Colonic mucosa (tissue), 4 donors: Measurements from ENCODE around the gene EPHB1. TPM values are rescaled to one million over a fixed set of nuclear protein-coding genes. Genes with fewer than 3 reads are reported as not detected.

ENCODE experiments used
- DNase-seq: peaks from one replicate; pipeline ENCODE4 v3.0.0-alpha.2; 2020
- H3K27ac ChIP-seq: fragments of 200-600 bp; one replicate; pipeline ENCODE4 v1.8.0; 2021
- H3K27me3 ChIP-seq: fragments of 200-600 bp; one replicate; pipeline ENCODE4 v1.8.0; 2021
- H3K36me3 ChIP-seq: fragments of 200-600 bp; one replicate; pipeline ENCODE4 v1.8.0; 2021
- H3K4me1 ChIP-seq: fragments of 200-600 bp; one replicate; pipeline ENCODE4 v1.8.0; 2021; ENCODE audit warnings: mild to moderate bottlenecking
- H3K4me3 ChIP-seq: fragments of 200-600 bp; one replicate; pipeline ENCODE4 v1.8.0; 2021
- H3K9ac ChIP-seq, 2 donors: one replicate each; pipeline ENCODE4 v1.7.0; 2013; ENCODE audit warnings: control low read depth in 2 of 2, low read depth in 2 of 2, low read length in 2 of 2
- H3K9me3 ChIP-seq: fragments of 200-600 bp; one replicate; pipeline ENCODE4 v1.8.0; 2021
- CTCF ChIP-seq: fragments of 200-600 bp; IDR thresholded peaks from one replicate; pipeline ENCODE4 v1.8.0; 2022; ENCODE audit warnings: antibody characterized with exemption, mild to moderate bottlenecking
- intact Hi-C: fragments of 100-400 bp; cut with DNase I; formaldehyde crosslinking; loops from one replicate; pipeline ENCODE4 v1.14.1; 2022
- total RNA-seq, 2 donors: library from RNA; stranded (reverse); fragmentation: NEBNext Ultra II Directional in 1 of 2; extraction: Animal tissue kit (Norgen Biotek cat#: 25700) in 1 of 2; gene quantifications; one replicate each; pipeline ENCODE4 v1.2.1, GENCODE V29; 2021
- donor health status: healthy.
- donor health status: DM: no; HTN: no; CAD: no.
- donor health status: DM: no; HTN: no; CAD: no.

EPHB1 gene
- total RNA-seq, 2 donors from 2014 or later: 0.40 to 0.74 TPM

DNA sequence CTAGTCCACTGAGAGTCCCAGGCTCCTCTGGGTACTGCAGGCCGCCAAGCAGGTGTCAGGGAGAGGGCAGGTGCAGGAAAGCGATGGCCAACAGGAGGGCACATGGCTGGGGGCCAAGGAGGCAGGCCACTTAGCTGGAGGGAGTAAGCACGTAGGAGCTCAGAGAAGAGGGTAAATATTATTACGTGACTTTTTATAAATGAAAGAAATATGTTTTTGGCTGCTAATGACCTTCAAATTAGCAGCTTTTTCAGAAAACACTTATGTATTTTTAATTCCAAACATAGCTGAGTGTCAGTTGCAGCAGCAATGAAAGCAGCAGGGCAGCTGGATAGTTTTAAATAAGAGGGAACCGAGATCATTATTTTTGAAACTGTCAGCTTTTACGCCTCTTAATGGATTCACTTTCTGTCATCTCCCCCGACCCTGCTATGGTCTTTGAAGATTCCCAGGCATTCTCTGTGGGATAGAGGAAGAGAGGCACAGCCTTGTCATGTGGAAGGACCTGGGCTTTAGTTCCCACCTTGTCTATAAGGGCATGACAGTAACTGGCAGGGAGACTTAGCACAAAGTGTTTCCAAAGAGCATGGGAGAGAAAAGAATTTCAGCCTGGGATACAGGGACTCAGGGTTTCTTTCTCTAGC lies 477.1 kb downstream of the EPHB1 start:
- no peaks in the 10 kb centered on the region for H3K27me3 ChIP-seq
- no peak for DNase-seq
- H3K9me3 ChIP-seq: no peaks in the 10 kb centered on the region
- no peak for TF ChIP-seq CTCF
- H3K27ac ChIP-seq: no peak overlapping the region
- no peak overlapping the region for H3K4me3 ChIP-seq
- no peaks in the 10 kb centered on the region for H3K36me3 ChIP-seq
- H3K9ac ChIP-seq: no peak overlapping the region
- no peaks in the 10 kb centered on the region for H3K4me1 ChIP-seq
- intact Hi-C loops: no loop called here

GRCh38 chr3:135292162-135292561 lies 497.1 kb downstream of the EPHB1 start:
- Histone ChIP-seq H3K36me3 (no peaks in the 10 kb centered on the region), H3K9ac (no peak overlapping the region), H3K27me3 (no peaks in the 10 kb centered on the region), H3K27ac (no peak overlapping the region), H3K4me3 (no peak overlapping the region), H3K9me3 (no peaks in the 10 kb centered on the region), H3K4me1 (no peaks in the 10 kb centered on the region)
- intact Hi-C loops: no loop called here
- no peak for DNase-seq
- no peak for TF ChIP-seq CTCF

GRCh38 chr3:135301670-135302069 lies 506.6 kb downstream of the EPHB1 start:
- no peak overlapping the region for H3K4me3 ChIP-seq
- H3K9me3 ChIP-seq: no peaks in the 10 kb centered on the region
- intact Hi-C loops: no loop called here

GRCh38 chr3:135304378-135304777 lies 509.3 kb downstream of the EPHB1 start:
- no peaks in the 10 kb centered on the region for H3K4me1 ChIP-seq
- no peak overlapping the region for H3K9ac ChIP-seq
- H3K27ac ChIP-seq: no peak overlapping the region
- H3K27me3 ChIP-seq: no peaks in the 10 kb centered on the region
- intact Hi-C loops: no loop called here
- no peaks in the 10 kb centered on the region for H3K9me3 ChIP-seq
- H3K36me3 ChIP-seq: no peaks in the 10 kb centered on the region
- no peak overlapping the region for H3K4me3 ChIP-seq
- no peak for DNase-seq
- TF ChIP-seq CTCF: no peak

More at GRCh38 chr3:135301670-135302069, 506.6 kb downstream of the EPHB1 start:
- DNase-seq: no peak
- Histone ChIP-seq H3K27ac (no peak overlapping the region), H3K4me1 (no peaks in the 10 kb centered on the region), H3K27me3 (no peaks in the 10 kb centered on the region), H3K36me3 (no peaks in the 10 kb centered on the region), H3K9ac (no peak overlapping the region)
- TF ChIP-seq CTCF: no peak

Other genes starting within 250 kb of the EPHB1 start
- under 1 TPM; 0.32 to 0.44 TPM for gene KY, start 144.2 kb upstream of the EPHB1 start, total RNA-seq